H1 (cell line): ENCODE measurements around the gene BIN1. TPM values are rescaled to one million over a fixed set of nuclear protein-coding genes. Genes with fewer than 3 reads are reported as not detected.

ENCODE experiments used
- polyA plus RNA-seq, 7 experiments: library from polyadenylated mRNA; depleted of rRNA in 3 of 7; stranded (reverse) in 5 of 7; unstranded in 2 of 7; fragments of >200 nt in 5 of 7; fragments of 200-250 nt in 2 of 7; gene quantifications; 1 replicate in 5 of 7; 2 replicates in 1 of 7; 4 replicates in 1 of 7; pipeline versions ENCODE4 v1.2.1 to v1.2.3, GENCODE V29; 2011 to 2013; ENCODE audit warnings: missing spikeins in 2 of 7, mixed read lengths in 2 of 7
- total RNA-seq: library from RNA; stranded (reverse); fragmentation: NEBNext Ultra II Directional; extraction: Animal tissue kit (Norgen Biotek cat#: 25700); gene quantifications from 2 replicates; pipeline ENCODE4 v1.2.1, GENCODE V29; 2021
- TF ChIP-seq, protein P1 (sequence below): IDR thresholded peaks from 2 replicates; pipeline ENCODE4 v1.6.1; 2011; ENCODE audit warnings: low read length, improper control_type of control experiment
- TF ChIP-seq, protein P2 (sequence below): IDR thresholded peaks from 2 replicates; pipeline ENCODE4 v1.6.1; 2012; ENCODE audit warnings: low read length, inconsistent platforms

The BIN1 gene
- total and polyA plus RNA-seq, 2 of the 8 experiments (the other 6 are each of a cell fraction or from before 2014, with no cell fraction given): 23.6 to 35.6 TPM

GRCh38 chr2:127093648-127094210 lies 13.2 kb downstream of the BIN1 start (continued):
- TF ChIP-seq, protein P1, sequence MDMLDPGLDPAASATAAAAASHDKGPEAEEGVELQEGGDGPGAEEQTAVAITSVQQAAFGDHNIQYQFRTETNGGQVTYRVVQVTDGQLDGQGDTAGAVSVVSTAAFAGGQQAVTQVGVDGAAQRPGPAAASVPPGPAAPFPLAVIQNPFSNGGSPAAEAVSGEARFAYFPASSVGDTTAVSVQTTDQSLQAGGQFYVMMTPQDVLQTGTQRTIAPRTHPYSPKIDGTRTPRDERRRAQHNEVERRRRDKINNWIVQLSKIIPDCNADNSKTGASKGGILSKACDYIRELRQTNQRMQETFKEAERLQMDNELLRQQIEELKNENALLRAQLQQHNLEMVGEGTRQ: no peak
- TF ChIP-seq, protein P2, sequence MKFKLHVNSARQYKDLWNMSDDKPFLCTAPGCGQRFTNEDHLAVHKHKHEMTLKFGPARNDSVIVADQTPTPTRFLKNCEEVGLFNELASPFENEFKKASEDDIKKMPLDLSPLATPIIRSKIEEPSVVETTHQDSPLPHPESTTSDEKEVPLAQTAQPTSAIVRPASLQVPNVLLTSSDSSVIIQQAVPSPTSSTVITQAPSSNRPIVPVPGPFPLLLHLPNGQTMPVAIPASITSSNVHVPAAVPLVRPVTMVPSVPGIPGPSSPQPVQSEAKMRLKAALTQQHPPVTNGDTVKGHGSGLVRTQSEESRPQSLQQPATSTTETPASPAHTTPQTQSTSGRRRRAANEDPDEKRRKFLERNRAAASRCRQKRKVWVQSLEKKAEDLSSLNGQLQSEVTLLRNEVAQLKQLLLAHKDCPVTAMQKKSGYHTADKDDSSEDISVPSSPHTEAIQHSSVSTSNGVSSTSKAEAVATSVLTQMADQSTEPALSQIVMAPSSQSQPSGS: no peak
